Loucy (cell line): ENCODE data around the gene ANKRD13D.

Source experiments
- CTCF ChIP-seq: fragments of 200-600 bp; sonication (generic); conservative IDR thresholded peaks from 2 replicates; pipeline ENCODE4 v1.5.1; 2014; ENCODE audit warnings: mild to moderate bottlenecking, antibody characterized with exemption, low read length
- EZH2phosphoT487 ChIP-seq: fragments of 200-600 bp; IDR thresholded peaks from 2 replicates; pipeline ENCODE4 v1.6.1; 2018; ENCODE audit warnings: antibody characterized with exemption, mild to moderate bottlenecking, moderate library complexity, borderline replicate concordance

DNA sequence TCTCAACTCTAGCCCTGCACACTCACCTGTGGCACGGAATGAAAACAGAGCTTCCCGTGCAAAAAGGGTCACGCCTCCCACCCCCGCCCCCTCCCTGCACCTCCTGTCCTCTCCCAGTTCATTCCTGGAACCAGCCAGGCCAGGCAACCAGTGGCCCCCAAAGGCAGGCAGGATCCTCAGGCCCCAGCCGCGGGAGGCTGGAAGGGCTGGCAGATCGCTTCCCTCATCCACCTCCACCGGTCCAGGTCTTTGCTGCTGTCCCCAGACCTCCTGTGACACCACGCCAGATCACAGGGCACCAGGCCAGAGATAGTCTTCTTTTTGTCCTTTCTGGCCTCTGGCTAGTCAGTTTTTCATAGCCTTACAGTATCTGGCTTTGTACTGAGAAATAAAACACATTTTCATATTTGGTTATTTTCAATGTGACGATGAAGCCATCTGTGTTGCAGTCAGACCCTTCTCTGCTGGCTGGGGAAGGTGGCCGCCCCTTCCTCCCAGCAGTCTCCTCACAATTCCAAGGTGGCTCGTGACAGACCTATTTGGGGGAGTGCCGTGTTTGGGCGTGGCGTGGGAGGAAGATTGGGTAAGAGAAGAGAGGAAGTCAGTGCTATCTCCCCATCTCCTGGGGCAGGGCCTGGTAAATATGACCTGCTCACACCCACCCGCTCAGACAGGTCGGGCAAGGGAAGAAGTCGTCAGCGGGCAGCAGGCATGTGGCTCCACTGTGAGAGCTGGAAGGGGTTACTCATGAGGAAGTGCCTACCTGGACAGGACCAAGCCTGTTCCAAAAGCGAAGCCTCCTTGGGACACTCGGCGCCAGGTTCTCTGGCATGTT is 23.3 kb downstream of the ANKRD13D start:
- TF ChIP-seq CTCF (no peak), EZH2phosphoT487 (no peak)
